ENCODE measurements around the gene SLC15A4. TPM values are rescaled to one million over a fixed set of nuclear protein-coding genes. Genes with fewer than 3 reads are reported as not detected.
A peak's percentile ranks its signal among the peaks of the same experiment; 100 is the strongest.

The SLC15A4 gene
- total RNA-seq, 3 donors from 2014 or later (not counting 1 experiment from before 2014, with no cell fraction given): 176 to 306 (median 250) TPM

- H3K36me3 Mint-ChIP-seq: no peaks in the 10 kb centered on the region
- WGBS (ENCODE audit: insufficient coverage): 85% methylated on average over 4 of the region's 4 CpGs
- Histone ChIP-seq H3K27ac (ENCODE audit: low read length) (no peak overlapping the region), H3K27me3 (ENCODE audit: control insufficient read depth, insufficient read depth, low read length) (no peaks in the 10 kb centered on the region), H3K4me1 (ENCODE audit: control insufficient read depth, insufficient read depth, low read length) (peaks cover 5% of the 10 kb centered on the region), H3K4me3 (ENCODE audit: low read length) (no peak overlapping the region), H3K36me3 (ENCODE audit: control insufficient read depth, insufficient read depth, low read length) (no peaks in the 10 kb centered on the region), H3K9me3 (ENCODE audit: control insufficient read depth, insufficient read depth, low read length) (no peaks in the 10 kb centered on the region)
- H3K4me1 Mint-ChIP-seq: peaks cover 16 to 41% of the 10 kb centered on the region in 2 donors
- TF ChIP-seq CTCF (IDR thresholded peaks at IDR 0.05): no peak
- H3K27ac Mint-ChIP-seq: peak overlapping the region in 1 of 2 donors; percentile 2
- intact Hi-C loops (cut with micrococcal nuclease): no loop called here
- H3K27me3 Mint-ChIP-seq (ENCODE audit: low read depth in 2 of 2): no peaks in the 10 kb centered on the region
- H3K9me3 Mint-ChIP-seq: no peaks in the 10 kb centered on the region
- no peak for DNase-seq
- ATAC-seq: no peak
- no peak overlapping the region for H3K4me3 Mint-ChIP-seq
These were observed 70.3 kb downstream of the SLC15A4 start for GRCh38 chr12:128753438-128753837.

DNA sequence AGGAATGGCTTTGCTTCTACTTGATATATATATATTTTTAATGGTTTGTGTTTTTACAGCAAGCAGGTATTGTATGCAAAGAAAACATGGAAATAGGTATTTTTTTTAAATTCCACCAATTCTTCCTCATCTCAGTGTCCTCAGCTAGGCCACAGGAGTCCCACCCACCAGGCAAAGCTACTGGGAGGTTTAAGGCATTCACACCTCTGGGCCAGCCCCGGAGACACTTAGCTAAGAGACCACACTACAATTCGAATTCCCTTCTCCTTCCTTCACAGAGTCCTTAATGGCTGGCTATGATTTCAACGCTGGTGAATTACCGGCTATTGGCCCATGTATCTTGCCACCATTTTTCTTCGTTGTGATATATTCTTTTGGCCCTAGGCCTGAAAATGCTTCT, 71.4 kb downstream of the SLC15A4 start:
- Histone ChIP-seq H3K4me3 (ENCODE audit: low read length) (no peak overlapping the region), H3K27me3 (ENCODE audit: control insufficient read depth, insufficient read depth, low read length) (no peaks in the 10 kb centered on the region), H3K9me3 (ENCODE audit: control insufficient read depth, insufficient read depth, low read length) (no peaks in the 10 kb centered on the region), H3K4me1 (ENCODE audit: control insufficient read depth, insufficient read depth, low read length) (peaks cover 16% of the 10 kb centered on the region), H3K36me3 (ENCODE audit: control insufficient read depth, insufficient read depth, low read length) (no peaks in the 10 kb centered on the region), H3K27ac (ENCODE audit: low read length) (no peak overlapping the region)
- no peaks in the 10 kb centered on the region for H3K9me3 Mint-ChIP-seq
- intact Hi-C loops (cut with micrococcal nuclease): no loop called here
- H3K4me1 Mint-ChIP-seq: peaks cover 27 to 45% of the 10 kb centered on the region in 2 donors
- H3K27ac Mint-ChIP-seq: no peak overlapping the region
- no peak for ATAC-seq
- H3K36me3 Mint-ChIP-seq: no peaks in the 10 kb centered on the region
- H3K4me3 Mint-ChIP-seq: no peak overlapping the region
- no peaks in the 10 kb centered on the region for H3K27me3 Mint-ChIP-seq (ENCODE audit: low read depth in 2 of 2)
- 83% methylated on average over 5 of the region's 5 CpGs for WGBS (ENCODE audit: insufficient coverage)
- TF ChIP-seq CTCF (IDR thresholded peaks at IDR 0.05): no peak
- no peak for DNase-seq

DNA sequence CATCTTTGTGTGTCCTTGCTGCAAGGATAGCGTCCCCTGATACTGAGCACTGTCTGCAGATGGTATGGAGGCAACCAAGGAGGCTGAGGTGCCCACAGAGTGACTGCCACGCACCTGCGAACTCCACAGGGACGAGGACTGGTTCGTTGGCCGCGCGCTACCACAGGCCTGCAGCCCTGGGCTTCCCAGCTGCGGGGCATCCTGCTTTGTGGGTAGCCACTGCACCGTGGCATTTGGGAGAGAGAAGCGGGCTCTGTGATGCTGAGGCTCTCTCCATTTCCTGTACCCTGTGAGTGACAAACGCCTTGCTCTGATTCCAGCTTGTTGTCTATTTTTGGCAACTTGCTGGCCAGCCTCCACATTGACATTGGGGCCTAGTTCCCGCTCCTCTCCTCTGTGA, 76.3 kb downstream of the SLC15A4 start:
- Mint-ChIP-seq H3K4me1 (peaks cover 59 to 66% of the 10 kb centered on the region in 2 donors), H3K4me3 (peak overlapping the region; percentile 53), H3K27me3 (ENCODE audit: low read depth in 2 of 2) (no peaks in the 10 kb centered on the region), H3K9me3 (no peaks in the 10 kb centered on the region), H3K36me3 (no peaks in the 10 kb centered on the region), H3K27ac (peak overlapping the region; percentile 91 to 93)
- no peak overlapping the region for H3K4me3 ChIP-seq (ENCODE audit: low read length)
- no peaks in the 10 kb centered on the region for H3K36me3 ChIP-seq (ENCODE audit: control insufficient read depth, insufficient read depth, low read length)
- no peaks in the 10 kb centered on the region for H3K9me3 ChIP-seq (ENCODE audit: control insufficient read depth, insufficient read depth, low read length)
- 32% methylated on average over 13 of the region's 13 CpGs for WGBS (ENCODE audit: insufficient coverage)
- ATAC-seq: no peak
- peaks cover 54% of the 10 kb centered on the region for H3K4me1 ChIP-seq (ENCODE audit: control insufficient read depth, insufficient read depth, low read length)
- TF ChIP-seq CTCF (IDR thresholded peaks at IDR 0.05): no peak
- H3K27me3 ChIP-seq (ENCODE audit: control insufficient read depth, insufficient read depth, low read length): no peaks in the 10 kb centered on the region
- no peak for DNase-seq
- H3K27ac ChIP-seq (ENCODE audit: low read length): peak overlapping the region; percentile 89
- intact Hi-C loops (cut with micrococcal nuclease): loop anchor here (2.0 to 10.0 kb wide), 5 partner anchors 15 to 183 kb away; no protein-coding TSS in a partner anchor

Data from natural killer cell (primary cell).